Naive thymus-derived CD4-positive, alpha-beta T cell (primary cell): ENCODE results near the gene SH2D4B. TPM values are rescaled to one million over a fixed set of nuclear protein-coding genes. Genes with fewer than 3 reads are reported as not detected.

ENCODE experiments used
- ATAC-seq: fragments of 150-1000 bp; cut with Tn5 transposase; 2 replicates; pipeline ENCODE4 v1.10.0; 2021; ENCODE audit warnings: mild to moderate bottlenecking, moderate library complexity
- CTCF ChIA-PET: fragments of 350-600 bp; sonication (Branson Sonifier 250); formaldehyde crosslinking; loops from one replicate; lab custom pipeline; 2021; ENCODE audit warnings: antibody characterized with exemption; lab: Charles Lee
- POLR2A ChIA-PET: fragments of 350-600 bp; sonication (Branson Sonifier 250); formaldehyde crosslinking; loops from one replicate; lab custom pipeline; 2021; ENCODE audit warnings: antibody characterized with exemption, inconsistent platforms; lab: Charles Lee
- DNase-seq, 9 donors: peaks; one replicate each; pipeline versions ENCODE4 v3.0.0 to v3.0.0-alpha.2; 2020 to 2022; ENCODE audit warnings: mixed read lengths in 1 of 9
- H3K27ac ChIP-seq: one replicate; pipeline ENCODE4 v1.7.0; 2013; ENCODE audit warnings: mild to moderate bottlenecking, low read depth, low read length, moderate library complexity
- H3K27me3 ChIP-seq, 2 donors: one replicate each; pipeline ENCODE4 v1.7.0; 2013; ENCODE audit warnings: low read length in 2 of 2, mild to moderate bottlenecking in 2 of 2, moderate library complexity in 2 of 2; ENCODE audit not compliant: control insufficient read depth in 2 of 2, insufficient read depth in 2 of 2
- H3K36me3 ChIP-seq, 3 experiments: 1 replicate in 2 of 3; 2 replicates in 1 of 3; pipeline ENCODE4 v1.7.0; 2013; ENCODE audit warnings: low read length in 3 of 3, mild to moderate bottlenecking in 3 of 3, moderate library complexity in 1 of 3; ENCODE audit not compliant: insufficient read depth in 3 of 3, control insufficient read depth in 2 of 3
- H3K4me1 ChIP-seq, 2 donors: one replicate each; pipeline ENCODE4 v1.7.0; 2013; ENCODE audit warnings: low read length in 2 of 2, mild to moderate bottlenecking in 2 of 2, moderate library complexity in 1 of 2; ENCODE audit not compliant: control insufficient read depth in 2 of 2, insufficient read depth in 2 of 2
- H3K4me3 ChIP-seq: 2 replicates; pipeline ENCODE4 v1.7.0; 2013; ENCODE audit warnings: mild to moderate bottlenecking, low read length
- H3K9me3 ChIP-seq, 3 experiments: 1 replicate in 2 of 3; 2 replicates in 1 of 3; pipeline ENCODE4 v1.7.0; 2013; ENCODE audit warnings: low read length in 3 of 3; ENCODE audit not compliant: control insufficient read depth in 2 of 3
- H3K27ac Mint-ChIP-seq, 9 donors: one replicate each; pipeline ENCODE4 v1.8.0; 2020 to 2022; ENCODE audit warnings: mixed read lengths in 9 of 9, mild to moderate bottlenecking in 8 of 9, moderate library complexity in 5 of 9, inconsistent platforms in 2 of 9
- H3K27me3 Mint-ChIP-seq, 5 donors: one replicate each; pipeline ENCODE4 v1.8.0; 2021 to 2022; ENCODE audit warnings: mixed read lengths in 5 of 5, mild to moderate bottlenecking in 1 of 5
- H3K36me3 Mint-ChIP-seq, 5 donors: one replicate each; pipeline ENCODE4 v1.8.0; 2020 to 2022; ENCODE audit warnings: mixed read lengths in 5 of 5, mild to moderate bottlenecking in 3 of 5, inconsistent platforms in 1 of 5
- H3K4me1 Mint-ChIP-seq, 7 donors: one replicate each; pipeline ENCODE4 v1.8.0; 2020 to 2022; ENCODE audit warnings: mixed read lengths in 7 of 7, mild to moderate bottlenecking in 3 of 7, inconsistent platforms in 1 of 7
- H3K4me3 Mint-ChIP-seq, 10 donors: one replicate each; pipeline ENCODE4 v1.8.0; 2020 to 2022; ENCODE audit warnings: mild to moderate bottlenecking in 10 of 10, mixed read lengths in 10 of 10, moderate library complexity in 6 of 10, inconsistent platforms in 2 of 10
- H3K9me3 Mint-ChIP-seq, 11 donors: one replicate each; pipeline ENCODE4 v1.8.0; 2020 to 2022; ENCODE audit warnings: mixed read lengths in 11 of 11, mild to moderate bottlenecking in 4 of 11, inconsistent platforms in 1 of 11, moderate library complexity in 1 of 11
- intact Hi-C, 2 donors: fragments of 100-400 bp; cut with micrococcal nuclease; formaldehyde crosslinking; loops; one replicate each; pipeline ENCODE4 v1.15.1; 2023
- polyA plus RNA-seq, 2 donors: library from polyadenylated mRNA; unstranded; fragments of 300-500 nt; fragmentation: Illumina TruSeq; gene quantifications; one replicate each; pipeline ENCODE4 v1.2.3, GENCODE V29; 2021
- total RNA-seq, 6 experiments: library from RNA in 5 of 6; stranded (reverse) in 5 of 6; gene quantifications; 1 replicate in 5 of 6; 2 replicates in 1 of 6; pipeline ENCODE4 v1.2.3 and lab custom pipeline; 2021 to 2026

The SH2D4B gene
- total and polyA plus RNA-seq, 7 experiments from 2014 or later = 0.10 to 0.51 (median 0.14) TPM; not detected in 2

DNA sequence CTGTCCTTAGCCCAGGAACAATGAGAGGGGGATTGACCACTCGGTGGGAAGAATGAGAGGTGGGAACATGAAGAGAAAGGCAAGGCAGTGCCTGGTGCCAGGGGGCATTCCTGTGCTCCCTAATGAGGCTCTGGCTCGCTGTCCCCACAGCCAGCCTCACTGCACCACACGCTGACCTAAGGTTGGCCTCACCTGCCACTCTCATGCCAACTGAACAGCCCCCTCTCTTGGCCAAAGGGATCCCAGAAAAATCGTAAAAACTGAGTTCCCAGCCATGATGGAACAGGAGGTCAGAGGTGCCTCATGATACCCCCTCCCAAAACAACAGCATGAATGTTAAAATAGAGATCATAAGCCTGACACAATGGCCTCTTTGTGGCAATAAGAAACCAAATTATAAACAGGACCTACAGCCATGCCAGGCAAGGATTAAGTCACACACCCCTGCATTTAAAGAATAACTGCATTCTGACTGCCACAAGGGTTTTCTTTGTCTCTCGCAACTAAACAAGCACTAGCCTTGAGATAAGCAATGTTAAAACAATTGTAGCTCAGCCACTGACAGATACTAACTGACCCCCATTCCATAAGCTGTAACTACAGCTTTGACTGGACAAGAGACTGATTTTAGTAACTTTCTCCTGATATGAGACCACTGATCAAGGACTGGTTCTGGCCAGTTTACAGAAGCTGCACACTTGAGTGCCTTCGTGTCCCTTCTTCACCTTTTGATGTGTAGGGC is 149.2 kb downstream of the SH2D4B start:
- H3K9me3 Mint-ChIP-seq = no peaks in the 10 kb centered on the region
- POLR2A ChIA-PET = no interaction called here
- H3K27me3 ChIP-seq = no peaks in the 10 kb centered on the region
- no peak overlapping the region for H3K4me3 Mint-ChIP-seq
- H3K36me3 ChIP-seq = no peaks in the 10 kb centered on the region
- H3K27ac Mint-ChIP-seq = no peak overlapping the region
- CTCF ChIA-PET = no interaction called here
- intact Hi-C loops = no loop called here
- H3K27ac ChIP-seq = no peak overlapping the region
- no peaks in the 10 kb centered on the region for H3K4me1 ChIP-seq
- no peaks in the 10 kb centered on the region for H3K9me3 ChIP-seq
- no peak for ATAC-seq
- no peaks in the 10 kb centered on the region for H3K36me3 Mint-ChIP-seq
- no peak overlapping the region for H3K4me3 ChIP-seq
- H3K27me3 Mint-ChIP-seq = peaks cover 10 to 14% (median 11%) of the 10 kb centered on the region in 5 donors
- no peak for DNase-seq
- peaks cover 0 to 4% (median 0%) of the 10 kb centered on the region in 7 donors for H3K4me1 Mint-ChIP-seq

DNA sequence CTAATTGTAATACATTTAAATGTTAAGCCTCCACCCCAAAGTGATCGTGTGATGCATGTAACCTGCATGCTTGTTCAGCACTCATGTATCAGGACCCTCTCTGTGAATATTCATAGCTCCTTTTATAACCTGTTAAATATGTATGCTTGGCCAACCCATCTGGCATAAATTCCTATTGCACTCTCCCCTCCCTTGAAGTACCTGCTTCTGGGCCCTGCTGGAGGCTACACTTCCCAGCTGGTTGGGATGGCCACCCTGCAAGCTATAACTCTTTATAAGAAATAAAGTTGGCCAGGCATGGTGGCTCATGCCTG is 149.7 kb downstream of the SH2D4B start:
- Histone ChIP-seq H3K4me1 (no peaks in the 10 kb centered on the region), H3K36me3 (no peaks in the 10 kb centered on the region), H3K27ac (no peak overlapping the region), H3K4me3 (no peak overlapping the region), H3K9me3 (no peaks in the 10 kb centered on the region), H3K27me3 (no peaks in the 10 kb centered on the region)
- H3K4me3 Mint-ChIP-seq = no peak overlapping the region
- no peaks in the 10 kb centered on the region for H3K9me3 Mint-ChIP-seq
- no peak overlapping the region for H3K27ac Mint-ChIP-seq
- H3K27me3 Mint-ChIP-seq = peaks cover 12 to 16% (median 13%) of the 10 kb centered on the region in 5 donors
- CTCF ChIA-PET = no interaction called here
- no peaks in the 10 kb centered on the region for H3K36me3 Mint-ChIP-seq
- DNase-seq (no peak), ATAC-seq (no peak)
- POLR2A ChIA-PET = no interaction called here
- intact Hi-C loops = no loop called here
- H3K4me1 Mint-ChIP-seq = peaks cover 0 to 4% (median 0%) of the 10 kb centered on the region in 7 donors

DNA sequence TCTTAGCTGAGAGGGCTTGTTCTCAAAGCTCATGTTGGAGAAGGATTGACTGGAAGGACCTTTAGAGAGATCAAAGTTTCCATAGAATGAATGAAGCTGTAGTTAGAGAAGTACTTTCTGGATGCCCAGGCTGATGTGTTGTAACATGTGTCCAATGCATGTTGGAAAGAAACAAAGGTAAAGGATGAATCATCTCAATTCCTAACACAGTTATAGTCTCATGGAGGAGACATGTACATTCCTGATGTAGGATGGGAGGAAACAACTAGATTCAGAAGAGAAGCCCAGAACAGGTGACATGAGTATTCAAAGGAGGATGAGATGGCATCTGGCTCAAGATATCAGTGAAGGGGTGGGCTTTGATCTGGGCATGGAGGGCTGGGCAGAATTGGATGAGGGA is 152.7 kb downstream of the SH2D4B start:
- Mint-ChIP-seq H3K4me1 (peaks cover 0 to under 1% (median 0%) of the 10 kb centered on the region in 7 donors), H3K4me3 (no peak overlapping the region), H3K27me3 (peaks cover 12 to 16% (median 13%) of the 10 kb centered on the region in 5 donors), H3K27ac (no peak overlapping the region), H3K9me3 (no peaks in the 10 kb centered on the region), H3K36me3 (no peaks in the 10 kb centered on the region)
- Histone ChIP-seq H3K27ac (no peak overlapping the region), H3K36me3 (no peaks in the 10 kb centered on the region), H3K9me3 (no peaks in the 10 kb centered on the region), H3K4me3 (no peak overlapping the region), H3K4me1 (no peaks in the 10 kb centered on the region), H3K27me3 (no peaks in the 10 kb centered on the region)
- no peak for DNase-seq
- ATAC-seq = no peak
- intact Hi-C loops = loop anchor here in 1 of 2 donors (10.0 kb wide), 2 partner anchors 246 to 306 kb away; no protein-coding TSS in a partner anchor
- ChIA-PET CTCF (no interaction called here), POLR2A (no interaction called here)

DNA sequence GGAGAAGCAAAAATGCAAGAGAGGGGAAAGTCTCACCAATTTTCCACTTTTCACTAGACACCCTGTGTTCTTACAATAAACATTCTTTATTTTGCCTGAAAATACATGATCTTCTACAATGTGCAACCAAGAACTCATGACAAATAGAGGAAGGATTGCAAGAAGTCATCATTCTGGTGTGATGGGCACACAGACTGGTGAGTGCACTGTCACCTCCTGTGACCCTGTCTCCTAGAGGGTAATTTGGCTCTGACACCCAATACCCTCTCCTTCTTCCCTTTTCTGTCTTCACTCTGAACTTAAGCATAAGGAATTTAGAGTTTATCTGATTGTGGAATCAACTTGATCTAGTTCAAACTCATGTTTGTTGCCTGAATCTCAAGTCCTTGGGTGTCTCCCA is 153.7 kb downstream of the SH2D4B start:
- Mint-ChIP-seq H3K27ac (no peak overlapping the region), H3K9me3 (no peaks in the 10 kb centered on the region), H3K4me1 (no peaks in the 10 kb centered on the region), H3K36me3 (no peaks in the 10 kb centered on the region), H3K27me3 (peaks cover 12 to 16% (median 13%) of the 10 kb centered on the region in 5 donors), H3K4me3 (no peak overlapping the region)
- CTCF ChIA-PET = no interaction called here
- Histone ChIP-seq H3K4me3 (no peak overlapping the region), H3K4me1 (no peaks in the 10 kb centered on the region), H3K9me3 (no peaks in the 10 kb centered on the region), H3K27me3 (no peaks in the 10 kb centered on the region), H3K36me3 (no peaks in the 10 kb centered on the region), H3K27ac (no peak overlapping the region)
- POLR2A ChIA-PET = no interaction called here
- DNase-seq = no peak
- no peak for ATAC-seq
- intact Hi-C loops = loop anchor here in 1 of 2 donors (10.0 kb wide), 2 partner anchors 247 to 307 kb away; no protein-coding TSS in a partner anchor

DNA sequence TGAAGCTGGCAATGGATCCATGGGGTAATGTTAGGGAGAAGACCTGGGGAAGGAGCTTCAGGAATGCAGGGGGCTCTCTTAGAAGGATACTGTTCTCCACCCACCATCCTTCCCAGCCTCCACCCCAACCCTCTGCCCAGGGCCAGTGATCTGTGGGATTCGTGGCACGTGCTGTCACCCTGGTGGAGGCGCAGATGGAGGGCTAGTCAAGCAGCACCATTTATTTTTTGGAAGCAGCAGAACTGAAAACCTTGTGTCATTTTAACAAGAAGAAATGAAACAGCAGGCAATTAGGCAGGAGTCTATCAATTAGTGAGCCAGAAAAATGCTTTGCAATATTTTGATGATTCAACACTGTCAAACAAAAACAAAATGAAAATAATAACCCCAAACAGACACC is 155.9 kb downstream of the SH2D4B start:
- POLR2A ChIA-PET = no interaction called here
- Histone ChIP-seq H3K9me3 (no peaks in the 10 kb centered on the region), H3K36me3 (no peaks in the 10 kb centered on the region), H3K27me3 (no peaks in the 10 kb centered on the region), H3K27ac (no peak overlapping the region), H3K4me3 (no peak overlapping the region), H3K4me1 (no peaks in the 10 kb centered on the region)
- Mint-ChIP-seq H3K36me3 (no peaks in the 10 kb centered on the region), H3K9me3 (no peaks in the 10 kb centered on the region), H3K27ac (no peak overlapping the region), H3K4me3 (no peak overlapping the region), H3K4me1 (no peaks in the 10 kb centered on the region), H3K27me3 (peaks cover 13 to 18% (median 15%) of the 10 kb centered on the region in 5 donors)
- DNase-seq (no peak), ATAC-seq (no peak)
- CTCF ChIA-PET = no interaction called here
- intact Hi-C loops = loop anchor here in 1 of 2 donors (10.0 kb wide), 2 partner anchors 249 to 309 kb away; no protein-coding TSS in a partner anchor

DNA sequence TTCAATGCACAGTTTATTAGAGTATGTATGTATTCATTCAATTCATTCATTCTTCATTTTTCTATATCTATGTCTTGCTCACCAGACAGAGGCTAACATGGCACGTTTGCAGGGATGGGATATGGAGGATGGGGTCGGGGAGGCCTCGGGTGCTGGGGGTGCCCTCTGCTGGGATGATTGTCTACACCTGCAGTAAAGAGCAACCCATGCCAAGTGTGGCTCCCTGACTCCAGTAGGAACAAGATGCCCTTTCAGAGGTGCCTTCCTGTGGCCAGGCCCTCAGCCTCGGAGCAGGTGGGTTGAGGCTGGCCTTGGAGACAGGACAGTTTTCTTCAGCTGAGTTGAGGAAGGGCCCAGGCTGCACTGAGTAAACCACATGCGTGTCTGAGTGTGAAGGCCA is 157.2 kb downstream of the SH2D4B start:
- H3K4me3 Mint-ChIP-seq = no peak overlapping the region
- no peak overlapping the region for H3K27ac Mint-ChIP-seq
- ChIA-PET POLR2A (no interaction called here), CTCF (no interaction called here)
- H3K36me3 ChIP-seq = no peaks in the 10 kb centered on the region
- no peak overlapping the region for H3K4me3 ChIP-seq
- H3K4me1 ChIP-seq = no peaks in the 10 kb centered on the region
- no peaks in the 10 kb centered on the region for H3K9me3 ChIP-seq
- H3K27me3 Mint-ChIP-seq = peaks cover 7 to 18% (median 15%) of the 10 kb centered on the region in 5 donors
- ATAC-seq (no peak), DNase-seq (no peak)
- H3K27me3 ChIP-seq = no peaks in the 10 kb centered on the region
- no peaks in the 10 kb centered on the region for H3K4me1 Mint-ChIP-seq
- H3K9me3 Mint-ChIP-seq = no peaks in the 10 kb centered on the region
- no peak overlapping the region for H3K27ac ChIP-seq
- intact Hi-C loops = loop anchor here in 1 of 2 donors (5.0 to 10.0 kb wide), 3 partner anchors 250 to 322 kb away; no protein-coding TSS in a partner anchor
- no peaks in the 10 kb centered on the region for H3K36me3 Mint-ChIP-seq
